Chondrocyte (in vitro differentiated cells): ENCODE results near the gene RNF214. TPM values are rescaled to one million over a fixed set of nuclear protein-coding genes. Genes with fewer than 3 reads are reported as not detected.
"Not testable (repeated sequence)": the region's sequence is repeated elsewhere in the genome, so short reads cannot be mapped to it uniquely, and the experiment has no call there.

Experiments
- DNase-seq: peaks from one replicate; pipeline ENCODE4 v3.0.0; 2021; ENCODE audit warnings: mixed read lengths, low spot score
- H3K27ac Mint-ChIP-seq: one replicate; pipeline ENCODE4 v1.8.0; 2021; ENCODE audit warnings: mild to moderate bottlenecking, moderate library complexity, mixed read lengths; ENCODE audit not compliant: unreplicated experiment
- H3K27me3 Mint-ChIP-seq: 2 replicates; pipeline ENCODE4 v1.8.0; 2021; ENCODE audit warnings: low read depth, mixed read lengths
- H3K36me3 Mint-ChIP-seq: 2 replicates; pipeline ENCODE4 v1.8.0; 2021; ENCODE audit warnings: low read depth, mixed read lengths
- H3K4me1 Mint-ChIP-seq: 2 replicates; pipeline ENCODE4 v1.8.0; 2021; ENCODE audit warnings: low read depth, mild to moderate bottlenecking, mixed read lengths
- H3K4me3 Mint-ChIP-seq: one replicate; pipeline ENCODE4 v1.8.0; 2021; ENCODE audit warnings: mild to moderate bottlenecking, moderate library complexity, mixed read lengths; ENCODE audit not compliant: unreplicated experiment
- H3K9me3 Mint-ChIP-seq: 2 replicates; pipeline ENCODE4 v1.8.0; 2021; ENCODE audit warnings: low read depth, mixed read lengths
- total RNA-seq: library from RNA; stranded (reverse); gene quantifications from 3 replicates; pipeline ENCODE4 v1.2.1, GENCODE V29; 2021
- TF ChIP-seq, protein P1 (sequence below): fragments of 200-600 bp; sonication (generic); IDR thresholded peaks from 2 replicates; pipeline ENCODE4 v1.5.0; 2021; ENCODE audit warnings: antibody characterized with exemption, mild to moderate bottlenecking, moderate library complexity

Gene RNF214
- total RNA-seq, 1 donor from 2014 or later, result 24.7 TPM

- peak; percentile 83 for DNase-seq
- Mint-ChIP-seq H3K4me1 (peaks cover 33% of the 10 kb centered on the region), H3K36me3 (no peaks in the 10 kb centered on the region), H3K27me3 (no peaks in the 10 kb centered on the region), H3K27ac (peak within 1 kb of the TSS; percentile 62), H3K4me3 (peak within 1 kb of the TSS; percentile 90), H3K9me3 (no peaks in the 10 kb centered on the region)
- TF ChIP-seq, protein P1, sequence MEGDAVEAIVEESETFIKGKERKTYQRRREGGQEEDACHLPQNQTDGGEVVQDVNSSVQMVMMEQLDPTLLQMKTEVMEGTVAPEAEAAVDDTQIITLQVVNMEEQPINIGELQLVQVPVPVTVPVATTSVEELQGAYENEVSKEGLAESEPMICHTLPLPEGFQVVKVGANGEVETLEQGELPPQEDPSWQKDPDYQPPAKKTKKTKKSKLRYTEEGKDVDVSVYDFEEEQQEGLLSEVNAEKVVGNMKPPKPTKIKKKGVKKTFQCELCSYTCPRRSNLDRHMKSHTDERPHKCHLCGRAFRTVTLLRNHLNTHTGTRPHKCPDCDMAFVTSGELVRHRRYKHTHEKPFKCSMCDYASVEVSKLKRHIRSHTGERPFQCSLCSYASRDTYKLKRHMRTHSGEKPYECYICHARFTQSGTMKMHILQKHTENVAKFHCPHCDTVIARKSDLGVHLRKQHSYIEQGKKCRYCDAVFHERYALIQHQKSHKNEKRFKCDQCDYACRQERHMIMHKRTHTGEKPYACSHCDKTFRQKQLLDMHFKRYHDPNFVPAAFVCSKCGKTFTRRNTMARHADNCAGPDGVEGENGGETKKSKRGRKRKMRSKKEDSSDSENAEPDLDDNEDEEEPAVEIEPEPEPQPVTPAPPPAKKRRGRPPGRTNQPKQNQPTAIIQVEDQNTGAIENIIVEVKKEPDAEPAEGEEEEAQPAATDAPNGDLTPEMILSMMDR, result peak; percentile 73
Observed at GRCh38 chr11:117316197-117316961, 83.9 kb downstream of the RNF214 start, which contains the start of gene BACE1. Gene BACE1 (minus strand): TSS chr11:117316256. CDS start chr11:117315795, 461 bp downstream.

DNA sequence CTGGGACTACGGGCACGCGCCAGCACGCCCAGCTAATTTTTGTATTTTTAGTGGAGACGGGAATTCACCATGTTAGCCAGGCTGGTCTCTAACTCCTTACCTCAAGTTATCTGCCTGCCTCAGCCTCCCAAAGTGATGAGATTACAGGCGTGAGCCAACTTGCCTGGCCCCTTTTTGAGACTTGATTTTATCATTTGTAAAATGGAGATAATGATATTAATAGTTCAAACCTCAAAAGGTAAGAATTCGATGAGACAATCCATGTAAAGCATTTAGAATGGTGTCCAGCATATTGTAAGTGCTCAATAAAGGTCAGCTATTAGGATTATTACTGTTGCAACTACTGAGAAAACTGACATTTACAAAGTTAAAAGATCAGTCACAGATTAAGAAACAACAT is 86.3 kb downstream of the RNF214 start:
- DNase-seq, result no peak
- Mint-ChIP-seq H3K27ac (peak overlapping the region; percentile 65), H3K36me3 (peaks cover 2% of the 10 kb centered on the region), H3K4me3 (no peak overlapping the region), H3K4me1 (peaks cover 31% of the 10 kb centered on the region), H3K27me3 (no peaks in the 10 kb centered on the region), H3K9me3 (peaks cover 3% of the 10 kb centered on the region)
- TF ChIP-seq, protein P1, result no peak

DNA sequence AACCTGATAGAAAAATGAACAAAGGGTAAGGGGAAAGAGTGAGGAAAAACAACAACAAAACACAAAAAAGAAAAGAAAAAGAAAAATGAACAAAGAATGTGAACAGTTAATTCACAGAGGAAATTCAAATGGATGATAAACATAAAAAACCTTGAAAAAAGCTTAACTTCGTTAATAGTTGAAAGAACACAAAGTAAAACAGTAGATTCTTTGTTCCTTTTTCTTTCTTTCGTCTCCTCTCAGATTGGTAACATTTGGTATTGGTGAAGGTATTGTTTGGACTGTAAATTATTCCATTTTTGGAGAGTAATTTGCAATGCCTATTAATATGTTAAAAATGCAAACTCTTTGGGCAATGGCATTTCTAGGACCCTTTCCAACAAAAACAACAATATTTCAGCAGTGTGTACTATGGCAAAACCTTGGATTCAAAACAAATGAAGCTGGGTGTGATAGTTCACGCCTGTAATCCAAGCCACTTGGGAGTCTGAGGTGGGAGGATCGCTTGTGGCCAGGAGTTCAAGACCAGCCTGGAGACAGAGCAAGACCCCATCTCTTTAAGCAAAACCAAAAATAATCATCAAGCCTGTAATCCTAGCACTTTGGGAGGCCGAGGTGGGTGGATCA is 86.9 kb downstream of the RNF214 start:
- Mint-ChIP-seq H3K36me3 (peaks cover 2% of the 10 kb centered on the region), H3K9me3 (peaks cover 3% of the 10 kb centered on the region), H3K27ac (peak overlapping the region; percentile 71), H3K27me3 (no peaks in the 10 kb centered on the region), H3K4me3 (no peak overlapping the region), H3K4me1 (peaks cover 25% of the 10 kb centered on the region)
- DNase-seq, result no peak
- TF ChIP-seq, protein P1, result no peak

DNA sequence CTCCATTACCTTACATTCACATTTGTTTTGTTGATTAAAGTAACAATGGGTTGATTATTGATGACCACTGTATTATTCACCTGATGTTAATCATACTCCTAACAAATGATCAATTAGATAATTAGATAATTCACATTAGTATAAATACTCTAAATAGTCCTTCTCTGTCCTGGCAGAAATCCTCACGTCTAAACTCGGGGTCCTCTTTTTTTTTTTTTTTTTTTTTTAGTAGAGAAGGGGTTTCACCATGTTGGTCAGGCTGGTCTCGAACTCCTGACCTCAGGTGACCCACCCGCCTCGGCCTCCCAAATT is 94.7 kb downstream of the RNF214 start:
- not testable (repeated sequence) for H3K9me3 Mint-ChIP-seq, H3K27ac Mint-ChIP-seq, DNase-seq, H3K27me3 Mint-ChIP-seq, H3K36me3 Mint-ChIP-seq, H3K4me3 Mint-ChIP-seq
- H3K4me1 Mint-ChIP-seq, result peaks cover 11% of the 10 kb centered on the region

GRCh38 chr11:117327567-117328374 is 95.3 kb downstream of the RNF214 start, which contains the start of gene CEP164:
Gene CEP164 (plus strand): TSS chr11:117327854. CDS start chr11:117338587, 10,733 bp downstream.
- H3K36me3 Mint-ChIP-seq, result peaks cover 2% of the 10 kb centered on the region
- peaks cover 3% of the 10 kb centered on the region for H3K9me3 Mint-ChIP-seq
- H3K4me3 Mint-ChIP-seq, result peak within 1 kb of the TSS; percentile 62
- H3K27me3 Mint-ChIP-seq, result no peaks in the 10 kb centered on the region
- peaks cover 11% of the 10 kb centered on the region for H3K4me1 Mint-ChIP-seq
- TF ChIP-seq, protein P1, result no peak
- peak; percentile 98 for DNase-seq
- H3K27ac Mint-ChIP-seq, result no peak within 1 kb of the TSS
